H4 (cell line): ENCODE results near the gene LAPTM4A. TPM values are rescaled to one million over a fixed set of nuclear protein-coding genes. Genes with fewer than 3 reads are reported as not detected.

Experiments used
- total RNA-seq: library from RNA; depleted of rRNA; stranded (reverse); fragments of >200 nt; shearing (Covaris generic); gene quantifications from 2 replicates; pipeline ENCODE4 v1.2.3, GENCODE V29; 2014; rRNA removed

Gene LAPTM4A
- total RNA-seq, 1 experiment from 2014 or later: 119 TPM

Other genes starting within 250 kb of the LAPTM4A start
- 2.0 and 3.5 TPM in 2 replicates for gene TTC32, start 149.6 kb downstream of the LAPTM4A start, total RNA-seq
- gene WDR35, start 61.5 kb downstream of the LAPTM4A start, total RNA-seq: 4.1 and 4.5 TPM in 2 replicates
- 0.14 and 0.46 TPM in 2 replicates for gene MATN3, start 39.0 kb downstream of the LAPTM4A start, total RNA-seq
- gene SDC1, start 173.5 kb upstream of the LAPTM4A start, total RNA-seq: 29.0 and 44.7 TPM in 2 replicates